ENCODE results near the gene CMTM6.

The CMTM6 gene

GRCh38 chr3:32510075-32510724 lies 7.5 kb upstream of the CMTM6 start:
- peak; percentile 76 for DNase-seq (ENCODE audit: low read depth)
- peak; percentile 82 for TF ChIP-seq CTCF (IDR thresholded peaks at IDR 0.05; ENCODE audit: insufficient read depth, low read depth, low read length, missing control alignments)

GRCh38 chr3:32508711-32509110 lies 6.1 kb upstream of the CMTM6 start:
- peak; percentile 23 for DNase-seq (ENCODE audit: low read depth)
- no peak for TF ChIP-seq CTCF (IDR thresholded peaks at IDR 0.05; ENCODE audit: insufficient read depth, low read depth, low read length, missing control alignments)
- no peak overlapping the region for H3K4me3 ChIP-seq (ENCODE audit: low read length)

More at GRCh38 chr3:32510075-32510724, 7.5 kb upstream of the CMTM6 start:
- H3K4me3 ChIP-seq (ENCODE audit: low read length) = no peak overlapping the region

- no peak for TF ChIP-seq CTCF (IDR thresholded peaks at IDR 0.05; ENCODE audit: insufficient read depth, low read depth, low read length, missing control alignments)
- no peak overlapping the region for H3K4me3 ChIP-seq (ENCODE audit: low read length)
- DNase-seq (ENCODE audit: low read depth) = no peak
Observed at GRCh38 chr3:32506466-32506865, 3.8 kb upstream of the CMTM6 start.

GRCh38 chr3:32502946-32503286 lies 264 bp upstream of the CMTM6 start:
- no peak for DNase-seq (ENCODE audit: low read depth)
- H3K4me3 ChIP-seq (ENCODE audit: low read length) = peak overlapping the region; percentile 91
- TF ChIP-seq CTCF (IDR thresholded peaks at IDR 0.05; ENCODE audit: insufficient read depth, low read depth, low read length, missing control alignments) = no peak

- DNase-seq (ENCODE audit: low read depth) = no peak
- H3K4me3 ChIP-seq (ENCODE audit: low read length) = peak overlapping the region; percentile 91
Observed at GRCh38 chr3:32501783-32502117, 902 bp downstream of the CMTM6 start.

GRCh38 chr3:32500880-32501782 lies 1.5 kb downstream of the CMTM6 start:
- no peak for TF ChIP-seq CTCF (IDR thresholded peaks at IDR 0.05; ENCODE audit: insufficient read depth, low read depth, low read length, missing control alignments)
- no peak for DNase-seq (ENCODE audit: low read depth)
- peak overlapping the region; percentile 91 for H3K4me3 ChIP-seq (ENCODE audit: low read length)

More at GRCh38 chr3:32501783-32502117, 902 bp downstream of the CMTM6 start:
- TF ChIP-seq CTCF (IDR thresholded peaks at IDR 0.05; ENCODE audit: insufficient read depth, low read depth, low read length, missing control alignments) = no peak

All from epithelial cell of esophagus (primary cell).